ENCODE data around the gene ZNF367. TPM values are rescaled to one million over a fixed set of nuclear protein-coding genes. Genes with fewer than 3 reads are reported as not detected.

ZNF367 gene
- total and polyA plus RNA-seq, 2 donors (not counting 3 experiments of a cell fraction or from before 2014, with no cell fraction given): 1.7 to 10.0 TPM

- H4K20me1 ChIP-seq (replicated peaks; ENCODE audit: control insufficient read depth, extremely low read depth, insufficient read depth, low read length): no peaks in the 10 kb centered on the region
- H3K9me1 ChIP-seq (replicated peaks; ENCODE audit: control insufficient read depth, extremely low read depth, insufficient read depth, low read length): no peaks in the 10 kb centered on the region
- no peak overlapping the region for H2AFZ ChIP-seq (ENCODE audit: low read depth, low read length)
- H3K4me2 ChIP-seq (ENCODE audit: insufficient read depth, low read length): no peak overlapping the region
- no peak overlapping the region for H3K9ac ChIP-seq (replicated peaks; ENCODE audit: extremely low read depth, insufficient read depth, low read length)
- no peaks in the 10 kb centered on the region for H3K27me3 ChIP-seq (ENCODE audit: control insufficient read depth in 2 of 2, insufficient read depth in 2 of 2, low read length in 2 of 2)
- no peaks in the 10 kb centered on the region for H3K9me3 ChIP-seq (replicated peaks; ENCODE audit: control insufficient read depth, insufficient read depth, low read length)
- FAIRE-seq: no peak
- no peak overlapping the region for H3K27ac ChIP-seq (ENCODE audit: insufficient read depth, low read depth, low read length)
- dilution Hi-C loops (cut with MboI; ENCODE audit: extremely low pct_ligation_motif_present, low sequenced_read_pairs): no loop called here
- POLR2A ChIA-PET: no interaction called here
- H3K4me1 ChIP-seq (ENCODE audit: control insufficient read depth, extremely low read depth, insufficient read depth, low read length): peaks cover 8% of the 10 kb centered on the region
- no peaks in the 10 kb centered on the region for H3K79me2 ChIP-seq (ENCODE audit: control insufficient read depth, insufficient read depth, low read length)
- no TSS peak for BruUV-seq (replicated peaks)
- H3K36me3 ChIP-seq (ENCODE audit: control insufficient read depth in 2 of 2, extremely low read depth in 1 of 2, insufficient read depth in 2 of 2, low read length in 2 of 2): no peaks in the 10 kb centered on the region
- no peak overlapping the region for H3K4me3 ChIP-seq (replicated peaks in 1 of 3; ENCODE audit: insufficient read depth in 1 of 3, low read depth in 1 of 3, low read length in 3 of 3)
- DNase-seq (ENCODE audit: low read depth, low spot score): no peak
- intact Hi-C loops (cut with micrococcal nuclease): no loop called here
- TF ChIP-seq GATA2 (IDR thresholded peaks at IDR 0.05; ENCODE audit: insufficient read depth, insufficient read length, low read depth, low read length) (no peak), CTCF (IDR thresholded peaks at IDR 0.05; ENCODE audit: extremely low read depth in 1 of 2, insufficient read depth in 1 of 2, low read depth in 1 of 2, low read length in 2 of 2) (no peak), EZH2 (IDR thresholded peaks at IDR 0.05; ENCODE audit: borderline replicate concordance, low read depth, low read length, severe bottlenecking) (no peak)
- CTCF ChIA-PET: interaction anchor here (1.5 kb wide), 1 partner anchor 16 kb away, joined by 3 read pairs; no protein-coding TSS in a partner anchor
Measured at GRCh38 chr9:96425500-96426169, 7.5 kb upstream of the ZNF367 start.

DNA sequence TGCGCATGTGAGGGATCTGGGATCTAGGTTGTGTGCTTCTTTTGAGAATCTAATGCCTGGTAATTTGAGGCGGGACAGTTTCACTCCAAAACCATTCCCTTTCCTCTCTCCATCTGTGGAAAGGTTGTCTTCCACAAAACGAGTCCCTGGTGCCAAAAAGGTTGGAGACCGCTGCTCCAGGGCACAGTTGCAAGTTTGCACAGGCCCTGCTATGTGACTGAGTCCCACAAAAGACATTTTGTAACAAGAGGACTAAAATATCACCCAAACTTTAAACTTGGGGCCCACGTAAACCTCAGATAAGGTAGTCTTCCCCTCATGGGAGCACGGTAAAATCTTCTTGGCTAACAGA is 5.8 kb upstream of the ZNF367 start:
- H3K9ac ChIP-seq (replicated peaks; ENCODE audit: extremely low read depth, insufficient read depth, low read length): no peak overlapping the region
- POLR2A ChIA-PET: interaction anchor here (0.6 kb wide), 1 partner anchor 19 kb away, joined by 4 read pairs; no protein-coding TSS in a partner anchor

More for the DNA sequence above, 5.8 kb upstream of the ZNF367 start:
- dilution Hi-C loops (cut with MboI; ENCODE audit: extremely low pct_ligation_motif_present, low sequenced_read_pairs) (no loop called here), intact Hi-C loops (cut with micrococcal nuclease) (loop anchor here (5.0 kb wide), 1 partner anchor 1117 kb away; no protein-coding TSS in a partner anchor)
- Histone ChIP-seq H3K9me1 (replicated peaks; ENCODE audit: control insufficient read depth, extremely low read depth, insufficient read depth, low read length) (no peaks in the 10 kb centered on the region), H3K4me2 (ENCODE audit: insufficient read depth, low read length) (no peak overlapping the region), H3K27ac (ENCODE audit: insufficient read depth, low read depth, low read length) (no peak overlapping the region), H3K4me3 (replicated peaks in 1 of 3; ENCODE audit: insufficient read depth in 1 of 3, low read depth in 1 of 3, low read length in 3 of 3) (no peak overlapping the region), H3K4me1 (ENCODE audit: control insufficient read depth, extremely low read depth, insufficient read depth, low read length) (peaks cover 20% of the 10 kb centered on the region), H3K79me2 (ENCODE audit: control insufficient read depth, insufficient read depth, low read length) (no peaks in the 10 kb centered on the region), H4K20me1 (replicated peaks; ENCODE audit: control insufficient read depth, extremely low read depth, insufficient read depth, low read length) (no peaks in the 10 kb centered on the region), H3K9me3 (replicated peaks; ENCODE audit: control insufficient read depth, insufficient read depth, low read length) (no peaks in the 10 kb centered on the region), H2AFZ (ENCODE audit: low read depth, low read length) (peak overlapping the region; percentile 22), H3K36me3 (ENCODE audit: control insufficient read depth in 2 of 2, extremely low read depth in 1 of 2, insufficient read depth in 2 of 2, low read length in 2 of 2) (no peaks in the 10 kb centered on the region), H3K27me3 (ENCODE audit: control insufficient read depth in 2 of 2, insufficient read depth in 2 of 2, low read length in 2 of 2) (no peaks in the 10 kb centered on the region)
- FAIRE-seq: no peak
- DNase-seq (ENCODE audit: low read depth, low spot score): no peak
- CTCF ChIA-PET: no interaction called here
- TF ChIP-seq MYC (IDR thresholded peaks at IDR 0.05; ENCODE audit: low read depth, low read length) (no peak), GATA2 (IDR thresholded peaks at IDR 0.05; ENCODE audit: insufficient read depth, insufficient read length, low read depth, low read length) (no peak), JUN (IDR thresholded peaks at IDR 0.05; ENCODE audit: borderline replicate concordance, insufficient read depth, insufficient read length, low read depth) (no peak), FOS (IDR thresholded peaks at IDR 0.05; ENCODE audit: borderline replicate concordance, insufficient read depth, low read length) (no peak), POLR2AphosphoS5 (IDR thresholded peaks at IDR 0.05; ENCODE audit: insufficient read depth, low read depth, low read length) (no peak), POLR2A (IDR thresholded peaks at IDR 0.05; ENCODE audit: low read depth, low read length) (no peak), EZH2 (IDR thresholded peaks at IDR 0.05; ENCODE audit: borderline replicate concordance, low read depth, low read length, severe bottlenecking) (no peak), CTCF (IDR thresholded peaks at IDR 0.05; ENCODE audit: extremely low read depth in 1 of 2, insufficient read depth in 1 of 2, low read depth in 1 of 2, low read length in 2 of 2) (no peak)
- TF ChIP-seq, protein P1, sequence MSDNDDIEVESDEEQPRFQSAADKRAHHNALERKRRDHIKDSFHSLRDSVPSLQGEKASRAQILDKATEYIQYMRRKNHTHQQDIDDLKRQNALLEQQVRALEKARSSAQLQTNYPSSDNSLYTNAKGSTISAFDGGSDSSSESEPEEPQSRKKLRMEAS (IDR thresholded peaks at IDR 0.05; ENCODE audit: insufficient read depth, insufficient read length): no peak
- BruUV-seq (replicated peaks): no TSS peak

Measured in endothelial cell of umbilical vein (primary cell).